DMS153 treated with DMSO at 0.1 percent for 48 hours (cell line): ENCODE results near the gene SDC1.

Source experiments
- DNase-seq: peaks from one replicate; lab custom pipeline; 2025; ENCODE audit not compliant: unreplicated experiment; lab: John Stamatoyannopoulos, UW

The SDC1 gene

DNA sequence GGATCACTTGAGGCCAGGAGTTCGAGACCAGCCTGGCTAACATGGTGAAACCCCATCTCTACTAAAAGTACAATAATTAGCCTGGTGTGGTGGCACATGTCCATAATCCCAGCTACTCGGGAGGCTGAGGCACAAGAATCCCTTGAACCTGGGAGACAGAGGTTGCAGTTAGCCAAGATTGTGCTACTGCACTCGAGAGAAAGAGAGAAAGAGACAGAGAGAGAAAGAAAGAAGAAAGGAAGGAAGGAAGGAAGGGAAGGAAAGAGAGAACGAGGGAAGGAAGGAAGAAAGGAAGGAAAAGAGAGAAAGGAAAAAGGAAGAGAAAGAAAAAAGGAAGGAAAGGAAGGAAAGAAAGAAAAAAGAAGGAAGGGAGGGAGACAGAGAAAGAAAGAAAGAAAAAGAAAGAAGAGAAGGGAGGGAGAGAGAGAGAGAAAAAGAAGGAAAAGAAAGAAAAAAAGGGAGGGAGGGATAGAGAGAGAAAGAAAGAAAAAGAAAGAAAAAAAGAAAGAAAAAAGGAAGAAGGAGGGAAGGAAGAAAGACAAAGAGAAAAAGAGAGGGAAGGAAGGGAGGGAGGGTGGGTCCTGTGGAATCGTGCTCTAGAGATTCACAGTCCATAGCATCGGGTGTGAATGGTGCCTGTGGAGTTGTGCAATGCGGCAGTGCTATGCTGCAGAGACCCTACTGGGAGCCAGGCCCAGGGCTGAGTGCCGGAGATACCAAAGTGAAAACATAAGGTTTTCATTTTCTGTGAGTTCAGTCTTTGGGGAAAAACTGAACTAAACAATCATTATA, 4.6 kb upstream of the SDC1 start:
- DNase-seq: no peak

DNA sequence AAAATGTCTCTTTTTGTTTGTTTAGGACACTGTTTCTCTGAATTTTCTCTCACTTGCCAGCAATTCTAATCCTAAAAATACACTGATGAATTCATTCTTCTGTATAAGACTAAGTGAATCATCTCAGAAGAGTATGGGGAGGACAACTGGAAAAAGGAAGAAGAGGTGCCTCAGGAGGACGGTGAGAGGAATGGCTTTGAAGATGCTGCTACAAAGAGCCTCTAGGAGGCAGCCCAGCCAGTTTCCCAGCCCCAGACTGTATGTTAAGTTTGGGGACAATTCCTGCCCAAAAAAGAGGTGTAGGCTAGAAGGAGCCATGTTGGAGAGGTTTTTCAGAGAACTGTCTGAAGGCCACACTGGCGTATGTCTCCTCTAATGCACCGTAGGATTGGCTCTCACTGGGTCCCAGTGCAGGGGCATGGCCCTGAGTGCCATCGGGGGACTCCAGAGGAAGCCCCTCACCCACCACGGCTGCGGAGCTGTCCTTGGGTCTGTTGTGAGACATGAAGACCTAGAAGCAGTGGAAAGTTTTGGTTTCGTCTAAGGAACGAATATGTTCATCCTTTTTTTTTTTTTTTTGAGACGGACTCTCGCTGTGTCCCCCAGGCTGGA, 3.1 kb upstream of the SDC1 start:
- DNase-seq: no peak

GRCh38 chr2:20226152-20226545, 1.2 kb upstream of the SDC1 start:
- DNase-seq: no peak

DNA sequence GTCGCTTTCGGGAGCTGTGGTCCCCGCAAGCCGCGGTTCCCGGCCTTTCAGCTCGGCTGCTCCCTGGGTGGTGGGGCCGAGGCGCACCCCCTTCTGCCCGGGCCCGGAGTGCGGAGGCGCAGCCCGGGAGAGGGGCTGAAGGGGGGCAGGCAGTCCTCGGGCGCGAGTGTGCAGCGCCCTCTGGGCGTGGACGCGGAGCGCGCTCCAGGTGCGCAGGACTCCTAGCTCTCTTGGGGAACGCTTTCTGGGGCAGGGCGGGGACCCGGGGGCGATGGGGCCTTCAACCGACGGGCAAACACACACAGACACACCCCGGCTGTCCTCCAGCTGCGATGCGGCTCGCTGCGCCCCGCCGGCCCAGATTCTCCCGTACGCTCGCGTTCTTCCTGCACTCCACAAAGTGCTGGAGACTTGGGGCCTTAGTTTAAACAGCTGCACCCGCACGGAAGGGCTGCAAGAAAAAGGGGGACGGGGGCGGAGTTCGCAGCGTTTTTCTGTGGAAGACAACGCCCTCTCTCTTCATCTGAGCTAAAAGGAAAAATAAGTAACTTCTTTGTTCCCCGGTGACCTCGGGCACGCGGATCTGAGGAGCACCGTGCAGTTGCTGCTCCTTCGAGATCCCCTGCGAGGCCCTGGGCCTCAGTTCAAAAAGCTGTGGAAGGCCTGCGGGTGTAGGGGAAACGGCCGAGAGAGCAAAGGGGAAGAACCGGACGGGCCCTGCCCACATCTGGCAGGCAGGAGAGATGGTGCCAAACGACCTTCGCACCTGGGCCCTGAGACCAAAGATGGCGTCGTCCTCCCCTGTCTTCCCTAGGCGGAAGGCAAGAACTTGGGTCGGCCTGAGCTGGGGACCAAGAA, 593 bp upstream of the SDC1 start:
- DNase-seq: peak; percentile 77

DNA sequence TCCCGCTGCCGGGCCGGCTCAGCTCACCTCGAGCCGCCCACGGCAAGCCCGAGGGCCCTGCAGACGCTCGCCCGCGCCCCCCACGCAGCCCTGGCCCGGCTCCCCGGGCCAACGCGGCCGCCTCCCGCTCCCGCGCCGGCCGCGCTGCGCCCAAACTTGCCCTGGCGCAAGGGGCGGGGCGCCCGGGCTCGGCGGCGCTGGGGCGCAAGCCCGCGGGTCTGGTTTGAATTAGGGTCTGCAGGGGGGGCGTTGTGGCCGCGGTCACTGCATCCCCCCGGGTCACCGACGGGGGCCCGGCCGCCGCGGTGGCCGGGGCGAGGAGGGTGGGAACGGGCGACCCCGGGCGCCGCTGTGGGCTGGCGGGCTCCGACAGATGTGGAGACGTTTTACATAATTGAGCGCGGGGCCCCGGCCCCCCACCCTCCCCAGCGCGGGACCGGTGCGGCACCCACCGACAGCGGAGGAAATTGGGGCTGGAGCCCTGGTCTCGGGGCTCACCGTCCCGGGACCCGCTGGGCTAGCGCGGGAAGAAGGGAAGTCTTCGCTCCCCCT, 690 bp downstream of the SDC1 start:
- no peak for DNase-seq

GRCh38 chr2:20223407-20224163, 1.3 kb downstream of the SDC1 start:
- no peak for DNase-seq

DNA sequence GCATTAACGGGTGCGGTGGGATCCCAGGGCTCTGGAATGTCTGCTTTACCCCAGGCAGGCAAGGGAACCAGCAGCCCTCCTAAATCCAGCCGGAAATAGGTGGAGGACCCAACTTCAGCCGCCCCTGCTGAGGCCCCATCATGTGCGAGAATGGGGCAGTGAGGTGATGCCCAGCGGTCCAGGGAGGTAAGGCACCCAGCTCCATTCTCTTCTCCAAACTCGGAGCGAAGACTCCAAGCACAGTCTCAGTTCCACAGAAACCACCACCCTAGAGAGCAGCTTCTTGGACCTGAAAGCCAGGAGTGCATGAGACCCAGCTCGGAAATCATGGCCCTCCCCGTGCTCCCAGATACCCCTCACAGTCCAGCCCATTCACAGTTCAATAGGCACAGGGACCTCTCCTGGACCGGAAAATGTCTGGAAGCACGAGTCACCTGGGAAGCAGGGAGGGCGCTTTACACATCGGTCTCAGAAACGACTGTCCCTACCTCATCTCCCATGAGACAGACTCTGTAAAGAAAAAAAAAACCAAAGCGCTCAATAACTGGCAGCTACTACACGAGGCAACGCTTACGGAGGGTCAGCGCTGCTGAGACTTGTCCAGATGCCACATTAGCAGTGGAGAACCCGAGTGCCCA, 2.0 kb downstream of the SDC1 start:
- no peak for DNase-seq

GRCh38 chr2:20222014-20222768, 2.7 kb downstream of the SDC1 start:
- DNase-seq: no peak

GRCh38 chr2:20221555-20221973, 3.4 kb downstream of the SDC1 start:
- DNase-seq: no peak

DNA sequence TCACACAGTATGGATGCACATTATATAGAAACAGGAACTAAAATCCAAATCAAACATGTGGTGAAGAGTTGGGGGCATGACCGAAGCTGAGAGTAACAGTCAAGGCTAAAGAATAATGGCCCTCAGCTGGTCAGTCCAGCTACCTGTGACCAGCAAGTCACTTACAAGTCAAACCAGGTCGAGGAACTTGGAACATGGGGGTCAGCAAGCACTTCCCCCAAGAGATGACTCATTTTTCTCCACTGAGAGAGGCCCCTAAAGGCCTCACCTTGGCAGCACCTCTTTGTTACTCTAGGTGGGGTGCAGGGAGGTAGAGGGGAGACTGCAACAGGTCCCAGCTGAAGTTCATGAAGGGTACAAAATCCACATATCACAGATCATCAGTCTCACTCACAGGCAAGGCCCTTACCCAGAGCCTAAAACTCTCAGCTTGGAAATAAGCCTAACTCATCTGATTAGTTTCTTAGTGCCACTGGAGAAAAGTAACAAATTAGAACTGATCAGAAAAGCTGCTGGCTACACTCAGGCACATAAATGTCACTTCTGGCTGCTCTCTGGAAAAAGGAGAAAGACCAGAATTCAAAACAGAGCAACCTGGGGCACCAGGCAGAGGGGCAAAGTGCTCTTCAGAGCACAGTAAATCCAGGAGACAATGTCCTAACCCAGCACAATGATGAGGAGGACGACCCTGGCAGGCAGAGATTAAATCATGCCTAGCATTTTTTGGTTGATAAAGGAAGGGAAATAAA, 4.0 kb downstream of the SDC1 start:
- DNase-seq: no peak

DNA sequence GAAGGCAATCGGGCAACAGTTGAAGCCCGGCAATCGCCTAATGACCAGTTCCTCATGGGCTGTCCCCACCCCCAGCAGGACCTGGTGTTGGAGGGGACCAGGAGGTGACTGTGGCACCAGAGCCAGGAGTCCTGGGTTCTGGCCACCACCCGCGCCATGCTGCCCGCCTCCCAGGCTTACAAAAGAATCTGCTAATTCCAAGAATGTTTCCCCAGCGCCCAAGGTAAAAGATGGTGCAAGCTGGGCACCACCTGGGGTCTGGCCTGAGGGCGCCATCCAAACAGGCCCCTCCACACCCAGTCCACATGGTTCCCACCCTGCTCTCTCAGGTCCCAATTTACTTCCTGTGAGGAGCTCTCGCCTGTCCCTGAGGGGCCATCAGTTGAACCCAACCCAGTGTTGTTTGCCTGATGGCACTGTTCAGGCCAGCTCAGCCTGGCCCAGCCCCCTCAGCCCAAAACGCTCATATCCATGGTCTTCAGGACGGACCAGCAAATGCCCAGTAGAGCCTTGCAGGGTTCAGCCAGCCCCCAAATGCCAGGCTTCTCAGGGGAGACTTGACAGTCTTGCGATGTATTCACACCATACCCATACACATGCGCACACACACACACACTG, 5.1 kb downstream of the SDC1 start:
- DNase-seq: no peak

GRCh38 chr2:20218331-20219320, 6.3 kb downstream of the SDC1 start:
- DNase-seq: no peak

GRCh38 chr2:20217041-20217970, 7.6 kb downstream of the SDC1 start:
- DNase-seq: no peak

GRCh38 chr2:20216130-20217025, 8.6 kb downstream of the SDC1 start:
- no peak for DNase-seq
